Activated B cell treated with CpG ODN at 0.5 μM for 24 hours (primary cell): ENCODE data around the gene CXCR5. TPM values are rescaled to one million over a fixed set of nuclear protein-coding genes. Genes with fewer than 3 reads are reported as not detected.

Source experiments
- ATAC-seq: fragments of 200-7000 bp; cut with Tn5 transposase; one replicate; pipeline ENCODE4 v1.10.0; 2021; ENCODE audit warnings: low read depth, mild to moderate bottlenecking, moderate library complexity
- CTCF ChIA-PET: fragments of 350-600 bp; sonication (Branson Sonifier 250); formaldehyde crosslinking; loops from one replicate; lab custom pipeline; 2021; ENCODE audit warnings: antibody characterized with exemption; lab: Charles Lee
- POLR2A ChIA-PET: fragments of 350-600 bp; sonication (Branson Sonifier 250); formaldehyde crosslinking; loops from one replicate; lab custom pipeline; 2021; ENCODE audit warnings: antibody characterized with exemption; lab: Charles Lee
- DNase-seq: peaks from one replicate; pipeline ENCODE4 v3.0.0; 2022
- H3K27ac Mint-ChIP-seq: one replicate; pipeline ENCODE4 v1.8.0; 2020; ENCODE audit warnings: mixed read lengths
- H3K27me3 Mint-ChIP-seq: one replicate; pipeline ENCODE4 v1.8.0; 2021; ENCODE audit warnings: mixed read lengths
- H3K36me3 Mint-ChIP-seq: one replicate; pipeline ENCODE4 v1.8.0; 2021; ENCODE audit warnings: low read depth, mixed read lengths
- H3K4me1 Mint-ChIP-seq: one replicate; pipeline ENCODE4 v1.8.0; 2021; ENCODE audit warnings: mixed read lengths
- H3K4me3 Mint-ChIP-seq: one replicate; pipeline ENCODE4 v1.8.0; 2020; ENCODE audit warnings: mild to moderate bottlenecking, mixed read lengths
- H3K9me3 Mint-ChIP-seq: one replicate; pipeline ENCODE4 v1.8.0; 2020; ENCODE audit warnings: mixed read lengths
- CTCF ChIP-seq: fragments of 200-600 bp; IDR thresholded peaks from one replicate; pipeline ENCODE4 v1.8.0; 2022; ENCODE audit warnings: antibody characterized with exemption, mild to moderate bottlenecking
- intact Hi-C: fragments of 100-400 bp; cut with micrococcal nuclease; formaldehyde crosslinking; loops from one replicate; pipeline ENCODE4 v1.15.1; 2024
- total RNA-seq: library from RNA; stranded (reverse); gene quantifications from 2 replicates; pipeline ENCODE4 v1.2.3, GENCODE V29; 2022

CXCR5 gene
- total RNA-seq, 1 donor from 2014 or later, result 199 TPM

- Mint-ChIP-seq H3K4me3 (peak overlapping the region; percentile 95), H3K9me3 (no peaks in the 10 kb centered on the region), H3K36me3 (peaks cover 7% of the 10 kb centered on the region), H3K27ac (peak overlapping the region; percentile 91), H3K27me3 (peaks cover 2% of the 10 kb centered on the region), H3K4me1 (peaks cover 56% of the 10 kb centered on the region)
- ATAC-seq, result peak; percentile 1
- ChIA-PET POLR2A (interaction anchor here (0.6 to 3.7 kb wide), 18 partner anchors 11 to 524 kb away, joined by 3 to 82 read pairs (median 6); partner anchors contain the start of genes CXCR5, DDX6, RPS25 and TRAPPC4), CTCF (interaction anchor here (0.7 to 3.4 kb wide), 14 partner anchors 11 to 240 kb away, joined by 3 to 55 read pairs (median 5); partner anchors contain the start of genes DDX6 and UPK2)
- no peak for TF ChIP-seq CTCF
- DNase-seq, result peak; percentile 50
- intact Hi-C loops, result loop anchor here (1.0 to 5.0 kb wide), 6 partner anchors 22 to 1102 kb away; partner anchors contain the start of genes SLC37A4, UBE4A and UPK2
Observed at GRCh38 chr11:118929501-118930093, 45.9 kb downstream of the CXCR5 start.

GRCh38 chr11:118930094-118930712 is 46.5 kb downstream of the CXCR5 start:
- intact Hi-C loops, result loop anchor here (1.0 kb wide), 3 partner anchors 23 to 240 kb away; partner anchors contain the start of gene UPK2
- Mint-ChIP-seq H3K4me3 (peak overlapping the region; percentile 95), H3K27me3 (peaks cover 2% of the 10 kb centered on the region), H3K4me1 (peaks cover 61% of the 10 kb centered on the region), H3K27ac (peak overlapping the region; percentile 91), H3K9me3 (no peaks in the 10 kb centered on the region), H3K36me3 (peaks cover 7% of the 10 kb centered on the region)
- DNase-seq (peak; percentile 83), ATAC-seq (peak; percentile 8)
- TF ChIP-seq CTCF, result peak; percentile 19
- CTCF ChIA-PET, result interaction anchor here (0.7 to 3.4 kb wide), 15 partner anchors 10 to 240 kb away, joined by 3 to 55 read pairs (median 5); partner anchors contain the start of genes DDX6 and UPK2
- POLR2A ChIA-PET, result interaction anchor here (0.6 to 3.7 kb wide), 15 partner anchors 18 to 525 kb away, joined by 3 to 82 read pairs (median 6); partner anchors contain the start of genes CXCR5, DDX6, RPS25 and TRAPPC4

GRCh38 chr11:118931571-118931970 is 47.9 kb downstream of the CXCR5 start:
- H3K4me1 Mint-ChIP-seq, result peaks cover 63% of the 10 kb centered on the region
- no peak overlapping the region for H3K4me3 Mint-ChIP-seq
- ATAC-seq (no peak), DNase-seq (no peak)
- no peaks in the 10 kb centered on the region for H3K27me3 Mint-ChIP-seq
- CTCF ChIA-PET, result interaction anchor here (1.8 to 3.4 kb wide), 4 partner anchors 9 to 242 kb away, joined by 5 to 55 read pairs (median 22); no protein-coding TSS in a partner anchor
- no peaks in the 10 kb centered on the region for H3K9me3 Mint-ChIP-seq
- peaks cover 3% of the 10 kb centered on the region for H3K36me3 Mint-ChIP-seq
- POLR2A ChIA-PET, result interaction anchor here (0.7 kb wide), 2 partner anchors 37 to 79 kb away, joined by 3 read pairs; no protein-coding TSS in a partner anchor
- intact Hi-C loops, result no loop called here
- no peak for TF ChIP-seq CTCF
- no peak overlapping the region for H3K27ac Mint-ChIP-seq

DNA sequence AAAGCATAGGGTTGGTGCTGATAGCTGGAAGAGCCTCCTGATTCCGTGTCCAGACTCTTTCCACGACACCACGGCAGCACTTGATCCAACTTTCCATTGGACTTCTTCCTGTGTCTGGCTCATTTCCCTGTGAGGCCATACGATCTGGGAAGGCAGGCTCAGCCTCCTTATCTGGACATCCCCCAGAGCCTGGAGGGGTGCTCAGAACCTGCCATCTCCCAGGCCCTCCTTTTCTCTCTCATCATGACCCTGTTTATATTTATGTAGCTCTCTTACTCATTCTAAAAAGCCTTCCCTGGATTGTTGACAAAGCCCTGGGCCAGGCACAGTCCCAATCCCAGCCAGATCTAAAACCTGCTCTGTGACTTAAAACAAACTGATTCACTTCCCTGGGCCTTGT is 49.8 kb downstream of the CXCR5 start:
- Mint-ChIP-seq H3K4me3 (no peak overlapping the region), H3K27me3 (no peaks in the 10 kb centered on the region), H3K36me3 (peaks cover 3% of the 10 kb centered on the region), H3K9me3 (no peaks in the 10 kb centered on the region), H3K4me1 (peaks cover 44% of the 10 kb centered on the region), H3K27ac (peak overlapping the region; percentile 24)
- DNase-seq, result no peak
- no peak for TF ChIP-seq CTCF
- POLR2A ChIA-PET, result no interaction called here
- no peak for ATAC-seq
- CTCF ChIA-PET, result no interaction called here
- intact Hi-C loops, result no loop called here

- intact Hi-C loops, result no loop called here
- Mint-ChIP-seq H3K27me3 (no peaks in the 10 kb centered on the region), H3K9me3 (no peaks in the 10 kb centered on the region), H3K36me3 (no peaks in the 10 kb centered on the region), H3K4me1 (peaks cover 47% of the 10 kb centered on the region), H3K4me3 (peak overlapping the region; percentile 19), H3K27ac (no peak overlapping the region)
- TF ChIP-seq CTCF, result no peak
- POLR2A ChIA-PET, result interaction anchor here (0.7 to 2.1 kb wide), 7 partner anchors 12 to 174 kb away, joined by 3 to 12 read pairs (median 7); partner anchors contain the start of gene DDX6
- DNase-seq (no peak), ATAC-seq (peak; percentile 67)
- CTCF ChIA-PET, result no interaction called here
Observed at GRCh38 chr11:118935376-118935775, 51.7 kb downstream of the CXCR5 start.
